ENCODE data around the gene COX4I1. TPM values are rescaled to one million over a fixed set of nuclear protein-coding genes. Genes with fewer than 3 reads are reported as not detected.

Gene COX4I1
- total RNA-seq, 2 experiments from 2014 or later, result 515 to 543 TPM

DNA sequence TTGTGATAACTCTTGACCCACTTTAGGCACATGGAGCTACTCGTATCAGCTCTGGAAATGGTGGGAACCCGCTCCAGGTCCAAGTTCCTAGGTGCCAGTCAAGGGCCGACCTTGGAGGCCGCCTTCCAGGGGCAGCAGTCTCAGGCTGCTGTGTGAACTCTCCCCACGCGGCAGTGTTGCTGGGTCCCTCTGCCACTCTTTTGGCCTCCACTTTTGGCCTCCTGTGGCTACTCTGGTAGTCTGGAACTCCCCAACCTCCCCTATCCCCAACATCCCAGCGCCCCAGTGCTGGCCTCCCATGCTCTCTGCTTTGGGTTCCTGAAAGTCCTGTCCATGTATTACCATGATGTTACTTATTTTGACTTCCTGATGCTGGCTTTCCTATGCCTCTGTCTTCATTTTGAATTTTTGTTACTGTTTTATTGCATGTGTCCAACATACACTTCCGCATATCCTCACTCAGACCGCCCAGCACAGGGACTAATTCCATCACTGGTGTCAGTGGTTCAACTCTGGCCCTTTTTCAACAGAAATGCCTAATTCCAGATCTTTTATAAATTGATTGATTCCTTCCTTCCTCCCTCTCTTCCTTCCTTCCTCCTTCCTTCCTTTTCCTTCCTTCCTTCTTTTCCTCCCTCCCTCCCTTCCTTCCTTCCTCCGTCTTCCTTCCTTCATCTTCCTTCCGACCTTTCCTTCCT lies 44.1 kb downstream of the COX4I1 start:
- no peak overlapping the region for H3K27ac Mint-ChIP-seq
- peaks cover 6% of the 10 kb centered on the region for H3K4me1 Mint-ChIP-seq (ENCODE audit: low read depth)
- H3K4me3 Mint-ChIP-seq, result no peak overlapping the region
- DNase-seq (no peak), ATAC-seq (no peak)
- ChIA-PET CTCF (no interaction called here), POLR2A (no interaction called here)
- peaks cover 12% of the 10 kb centered on the region for H3K27me3 Mint-ChIP-seq
- H3K9me3 Mint-ChIP-seq, result no peaks in the 10 kb centered on the region
- no peaks in the 10 kb centered on the region for H3K36me3 Mint-ChIP-seq (ENCODE audit: low read depth)
- TF ChIP-seq, protein P1, sequence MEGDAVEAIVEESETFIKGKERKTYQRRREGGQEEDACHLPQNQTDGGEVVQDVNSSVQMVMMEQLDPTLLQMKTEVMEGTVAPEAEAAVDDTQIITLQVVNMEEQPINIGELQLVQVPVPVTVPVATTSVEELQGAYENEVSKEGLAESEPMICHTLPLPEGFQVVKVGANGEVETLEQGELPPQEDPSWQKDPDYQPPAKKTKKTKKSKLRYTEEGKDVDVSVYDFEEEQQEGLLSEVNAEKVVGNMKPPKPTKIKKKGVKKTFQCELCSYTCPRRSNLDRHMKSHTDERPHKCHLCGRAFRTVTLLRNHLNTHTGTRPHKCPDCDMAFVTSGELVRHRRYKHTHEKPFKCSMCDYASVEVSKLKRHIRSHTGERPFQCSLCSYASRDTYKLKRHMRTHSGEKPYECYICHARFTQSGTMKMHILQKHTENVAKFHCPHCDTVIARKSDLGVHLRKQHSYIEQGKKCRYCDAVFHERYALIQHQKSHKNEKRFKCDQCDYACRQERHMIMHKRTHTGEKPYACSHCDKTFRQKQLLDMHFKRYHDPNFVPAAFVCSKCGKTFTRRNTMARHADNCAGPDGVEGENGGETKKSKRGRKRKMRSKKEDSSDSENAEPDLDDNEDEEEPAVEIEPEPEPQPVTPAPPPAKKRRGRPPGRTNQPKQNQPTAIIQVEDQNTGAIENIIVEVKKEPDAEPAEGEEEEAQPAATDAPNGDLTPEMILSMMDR (IDR thresholded peaks at IDR 0.05), result no peak
- intact Hi-C loops (cut with micrococcal nuclease), result no loop called here

DNA sequence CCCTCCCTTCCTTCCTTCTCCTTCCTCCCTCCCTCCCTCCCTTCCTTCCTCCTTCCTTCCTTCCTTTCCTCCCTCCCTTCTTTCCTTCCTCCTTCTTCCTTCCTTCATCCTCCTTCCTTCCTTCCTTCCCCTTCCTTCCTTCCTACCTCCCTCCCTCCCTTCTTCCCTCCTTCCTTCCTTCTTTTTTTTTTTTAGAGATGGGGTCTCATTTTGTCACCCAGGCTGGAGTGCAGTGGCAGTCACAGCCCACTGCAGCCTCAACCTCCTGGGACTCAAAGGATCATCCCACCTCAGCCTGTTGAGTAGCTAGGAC lies 44.6 kb downstream of the COX4I1 start:
- no peak overlapping the region for H3K4me3 Mint-ChIP-seq
- H3K27me3 Mint-ChIP-seq, result peaks cover 12% of the 10 kb centered on the region
- no peak for ATAC-seq

DNA sequence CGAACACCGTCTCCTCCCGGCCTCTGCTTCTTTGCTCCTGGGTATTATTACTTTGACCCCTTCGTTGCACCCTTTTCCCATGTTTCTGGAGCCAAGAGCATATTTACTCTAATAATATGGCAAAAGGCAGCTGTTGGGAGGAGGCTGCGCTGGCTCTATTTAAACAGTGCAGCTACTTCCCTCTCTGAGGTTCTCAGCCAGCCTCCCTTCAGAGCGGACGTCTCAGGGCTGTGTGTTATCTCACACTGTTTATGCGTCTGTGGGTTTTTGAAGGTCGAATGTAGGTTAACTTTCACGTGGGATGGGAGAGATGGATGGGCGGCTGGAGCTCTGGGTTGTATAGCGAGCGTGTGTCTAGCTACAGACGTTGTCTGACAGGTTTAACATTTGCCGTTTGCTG lies 45.3 kb downstream of the COX4I1 start:
- Mint-ChIP-seq H3K36me3 (ENCODE audit: low read depth) (no peaks in the 10 kb centered on the region), H3K9me3 (no peaks in the 10 kb centered on the region), H3K27me3 (peaks cover 12% of the 10 kb centered on the region), H3K27ac (no peak overlapping the region), H3K4me3 (no peak overlapping the region), H3K4me1 (ENCODE audit: low read depth) (peaks cover 6% of the 10 kb centered on the region)
- ChIA-PET POLR2A (interaction anchor here (1.1 kb wide), 1 partner anchor 69 kb away, joined by 3 read pairs; no protein-coding TSS in a partner anchor), CTCF (interaction anchor here (1.0 kb wide), 1 partner anchor 24 kb away, joined by 3 read pairs; no protein-coding TSS in a partner anchor)
- intact Hi-C loops (cut with micrococcal nuclease), result no loop called here
- no peak for DNase-seq
- TF ChIP-seq, protein P1 (IDR thresholded peaks at IDR 0.05), result no peak
- peak; percentile 37 for ATAC-seq

More for the DNA sequence above, 44.6 kb downstream of the COX4I1 start:
- POLR2A ChIA-PET, result interaction anchor here (1.1 kb wide), 1 partner anchor 70 kb away, joined by 3 read pairs; no protein-coding TSS in a partner anchor
- DNase-seq, result no peak
- Mint-ChIP-seq H3K27ac (no peak overlapping the region), H3K4me1 (ENCODE audit: low read depth) (peaks cover 6% of the 10 kb centered on the region), H3K9me3 (no peaks in the 10 kb centered on the region), H3K36me3 (ENCODE audit: low read depth) (no peaks in the 10 kb centered on the region)
- CTCF ChIA-PET, result no interaction called here
- TF ChIP-seq, protein P1 (IDR thresholded peaks at IDR 0.05), result no peak
- intact Hi-C loops (cut with micrococcal nuclease), result no loop called here

DNA sequence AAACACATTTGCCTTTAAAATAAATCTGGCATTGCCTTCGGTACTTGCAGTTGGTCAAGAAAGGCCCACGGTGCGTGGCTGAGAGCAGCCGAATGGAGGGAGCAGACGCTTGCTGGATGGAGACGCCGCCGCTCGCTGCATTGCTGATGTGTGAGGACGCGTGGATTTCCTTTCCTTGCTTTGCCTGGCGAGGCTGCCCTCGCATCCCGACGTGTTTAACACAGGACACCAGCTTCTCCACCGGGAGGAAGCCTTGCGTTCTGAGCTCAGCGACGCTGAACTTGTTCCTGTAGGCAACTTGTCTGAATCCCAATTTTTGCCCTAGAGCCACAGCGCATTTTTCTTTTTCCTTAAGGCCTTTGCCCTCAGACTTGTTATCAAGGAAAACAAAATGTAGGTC lies 45.8 kb downstream of the COX4I1 start:
- Mint-ChIP-seq H3K4me1 (ENCODE audit: low read depth) (peaks cover 6% of the 10 kb centered on the region), H3K9me3 (no peaks in the 10 kb centered on the region), H3K4me3 (no peak overlapping the region), H3K36me3 (ENCODE audit: low read depth) (no peaks in the 10 kb centered on the region), H3K27me3 (peaks cover 12% of the 10 kb centered on the region), H3K27ac (no peak overlapping the region)
- ATAC-seq, result no peak
- CTCF ChIA-PET, result interaction anchor here (1.0 kb wide), 1 partner anchor 24 kb away, joined by 3 read pairs; no protein-coding TSS in a partner anchor
- TF ChIP-seq, protein P1 (IDR thresholded peaks at IDR 0.05), result no peak
- DNase-seq, result no peak
- POLR2A ChIA-PET, result interaction anchor here (1.1 kb wide), 1 partner anchor 69 kb away, joined by 3 read pairs; no protein-coding TSS in a partner anchor
- intact Hi-C loops (cut with micrococcal nuclease), result no loop called here

DNA sequence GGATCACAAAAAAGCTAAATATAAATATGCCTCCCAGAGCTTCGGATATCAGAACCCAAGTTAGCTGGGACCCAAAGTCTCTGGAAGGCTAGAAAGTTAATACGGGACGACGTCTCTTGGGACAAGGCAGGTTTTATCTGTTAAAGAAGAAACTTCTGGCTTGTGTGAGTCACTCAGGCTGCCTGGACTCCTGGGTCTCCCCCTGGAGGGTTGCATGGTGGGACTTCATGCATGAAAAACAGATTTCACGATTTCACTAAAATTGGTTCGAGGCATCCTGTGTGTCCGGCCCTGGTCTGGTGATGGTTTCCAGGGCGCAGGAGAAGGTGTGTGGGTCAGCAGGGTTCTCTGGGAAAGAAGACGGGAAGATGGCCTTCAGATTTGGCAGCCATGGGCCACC lies 47.0 kb downstream of the COX4I1 start:
- peaks cover 10% of the 10 kb centered on the region for H3K27me3 Mint-ChIP-seq
- DNase-seq, result no peak
- ATAC-seq, result no peak
- H3K9me3 Mint-ChIP-seq, result no peaks in the 10 kb centered on the region
- H3K36me3 Mint-ChIP-seq (ENCODE audit: low read depth), result no peaks in the 10 kb centered on the region
- H3K4me3 Mint-ChIP-seq, result no peak overlapping the region
- H3K27ac Mint-ChIP-seq, result no peak overlapping the region
- CTCF ChIA-PET, result interaction anchor here (1.4 kb wide), 1 partner anchor 48 kb away, joined by 3 read pairs; no protein-coding TSS in a partner anchor
- H3K4me1 Mint-ChIP-seq (ENCODE audit: low read depth), result peaks cover 6% of the 10 kb centered on the region
- TF ChIP-seq, protein P1 (IDR thresholded peaks at IDR 0.05), result no peak
- POLR2A ChIA-PET, result no interaction called here
- intact Hi-C loops (cut with micrococcal nuclease), result no loop called here

All from activated CD8-positive, alpha-beta T cell treated with anti-CD3 and anti-CD28 coated beads for 36 hours (primary cell).